Fibroblast of mammary gland (primary cell): ENCODE measurements around the gene F12.
A peak's percentile ranks its signal among the peaks of the same experiment; 100 is the strongest.

Experiments
- DNase-seq: peaks from one replicate; pipeline ENCODE4 v3.0.0-alpha.2; 2010; ENCODE audit warnings: low read depth
- H3K4me3 ChIP-seq: 2 replicates; pipeline ENCODE4 v1.5.1; 2011; ENCODE audit warnings: low read depth, mild to moderate bottlenecking, low read length, moderate library complexity; ENCODE audit not compliant: control insufficient read depth
- CTCF ChIP-seq: conservative IDR thresholded peaks from 2 replicates; pipeline ENCODE4 v1.5.1; 2011; ENCODE audit warnings: low read depth, low read length, inconsistent platforms; ENCODE audit not compliant: control insufficient read depth, insufficient read depth

Gene F12

GRCh38 chr5:177399997-177400868, 9.1 kb downstream of the F12 start, which contains the start of gene PFN3:
PFN3 (minus strand) TSS chr5:177400661; CDS start chr5:177400576, 85 bp downstream.
- DNase-seq = peak; percentile 69
- no peak for TF ChIP-seq CTCF
- H3K4me3 ChIP-seq = no peak within 1 kb of the TSS

- no peak overlapping the region for H3K4me3 ChIP-seq
- DNase-seq = no peak
- no peak for TF ChIP-seq CTCF
Measured at GRCh38 chr5:177397875-177398390, 11.4 kb downstream of the F12 start.

DNA sequence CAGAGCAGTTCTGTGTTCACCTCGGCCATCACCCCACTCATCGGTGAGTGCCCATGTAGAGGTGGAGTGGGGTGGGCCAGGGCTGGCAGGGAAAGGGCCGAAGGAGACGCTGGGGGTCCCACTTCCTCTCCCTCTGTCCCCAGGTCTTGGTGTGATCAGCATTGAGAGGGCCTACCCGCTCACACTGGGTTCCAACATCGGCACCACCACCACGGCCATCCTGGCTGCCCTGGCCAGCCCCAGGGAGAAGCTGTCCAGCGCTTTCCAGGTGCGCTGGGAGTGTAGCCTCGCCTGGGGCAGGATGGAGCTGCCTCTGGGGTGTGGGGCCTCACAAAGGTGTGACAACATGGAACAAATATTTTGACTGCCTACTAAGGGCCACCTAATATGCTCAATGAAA, 12.6 kb downstream of the F12 start:
- DNase-seq = no peak
- TF ChIP-seq CTCF = no peak
- H3K4me3 ChIP-seq = no peak overlapping the region

- DNase-seq = no peak
- no peak for TF ChIP-seq CTCF
- H3K4me3 ChIP-seq = no peak overlapping the region
Measured at GRCh38 chr5:177396078-177396477, 13.3 kb downstream of the F12 start.

DNA sequence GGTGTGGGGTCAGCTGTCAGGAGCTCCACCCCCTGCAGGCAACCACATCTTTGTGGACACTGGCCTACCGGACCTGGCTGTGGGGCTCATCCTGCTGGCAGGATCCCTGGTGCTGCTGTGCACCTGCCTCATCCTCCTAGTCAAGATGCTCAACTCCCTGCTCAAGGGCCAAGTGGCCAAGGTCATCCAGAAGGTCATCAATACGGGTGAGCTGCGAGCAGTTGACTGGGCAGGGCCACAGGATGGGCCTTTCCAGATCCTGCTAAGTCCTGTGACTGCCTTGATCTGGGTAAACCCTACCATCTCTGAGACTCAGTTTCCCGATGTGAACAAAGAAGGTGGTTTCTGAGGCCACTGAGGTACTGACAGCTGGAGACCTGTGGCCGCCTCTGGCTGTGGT, 15.4 kb downstream of the F12 start:
- no peak overlapping the region for H3K4me3 ChIP-seq
- TF ChIP-seq CTCF = no peak
- DNase-seq = no peak

GRCh38 chr5:177393206-177393765, 16.1 kb downstream of the F12 start:
- DNase-seq = no peak
- no peak overlapping the region for H3K4me3 ChIP-seq
- no peak for TF ChIP-seq CTCF

- no peak for TF ChIP-seq CTCF
- DNase-seq = no peak
- no peak overlapping the region for H3K4me3 ChIP-seq
Measured at GRCh38 chr5:177392765-177393164, 16.6 kb downstream of the F12 start.
